ENCODE measurements around the gene IQSEC2. TPM values are rescaled to one million over a fixed set of nuclear protein-coding genes. Genes with fewer than 3 reads are reported as not detected.

Gene IQSEC2
- total RNA-seq, 1 donor from 2014 or later, result 0.55 TPM

GRCh38 chrX:53279296-53280237, 1.8 kb downstream of the IQSEC2 start:
- intact Hi-C loops (cut with micrococcal nuclease), result loop anchor here (10.0 kb wide), 1 partner anchor 205 kb away; no protein-coding TSS in a partner anchor

DNA sequence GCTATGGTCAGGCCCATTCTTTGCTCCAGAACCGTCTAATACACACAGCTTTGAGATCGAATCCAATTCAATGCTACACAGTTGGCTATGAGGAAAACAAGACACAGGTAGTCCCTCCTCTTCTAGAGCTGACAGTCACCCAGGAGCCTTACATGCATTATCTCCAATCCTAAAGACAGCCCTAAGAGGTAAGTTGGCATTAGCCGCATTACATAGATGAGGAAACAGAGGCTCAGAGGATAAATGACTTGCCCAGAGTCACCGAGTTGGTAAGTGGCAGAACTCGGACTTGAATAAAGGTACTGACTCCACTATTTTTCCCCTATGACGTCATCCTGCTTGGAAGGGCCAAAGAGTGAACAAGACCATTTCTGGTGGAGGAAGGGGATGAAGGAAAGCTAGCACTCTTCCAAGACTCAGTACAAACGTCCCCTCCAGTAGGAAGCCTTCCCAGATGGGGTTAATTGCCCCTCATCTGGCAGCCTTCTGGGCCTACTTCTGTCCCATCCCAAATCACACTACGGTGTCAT, 8.5 kb downstream of the IQSEC2 start:
- intact Hi-C loops (cut with micrococcal nuclease), result no loop called here

DNA sequence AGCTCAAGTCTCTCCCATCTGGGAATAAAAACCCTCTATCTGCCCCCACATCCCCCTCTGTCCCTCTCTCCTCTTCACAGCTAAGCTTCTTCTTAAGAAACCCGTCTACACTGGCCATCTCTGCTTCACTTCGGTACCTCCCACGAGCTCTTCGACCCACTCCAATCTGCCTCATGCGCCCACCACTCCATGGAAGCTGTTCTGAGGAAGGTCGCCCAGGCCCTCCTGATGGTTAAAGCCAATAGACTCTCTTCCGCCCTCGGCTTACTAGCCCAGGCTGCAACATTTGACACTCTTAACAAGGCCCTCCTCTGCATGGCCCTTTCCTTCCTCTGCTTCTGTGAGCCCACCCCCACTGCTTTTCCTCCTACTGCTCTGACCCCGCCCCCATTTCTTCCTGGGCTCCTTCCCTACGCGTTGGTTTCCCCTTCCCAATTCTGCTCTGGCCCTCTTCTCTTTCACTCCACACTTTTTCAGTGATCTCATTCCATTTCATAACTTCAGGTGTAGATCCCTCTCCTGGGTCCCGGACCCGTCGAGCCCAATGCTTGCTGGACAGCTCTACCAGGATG, 11.8 kb downstream of the IQSEC2 start:
- intact Hi-C loops (cut with micrococcal nuclease), result no loop called here

DNA sequence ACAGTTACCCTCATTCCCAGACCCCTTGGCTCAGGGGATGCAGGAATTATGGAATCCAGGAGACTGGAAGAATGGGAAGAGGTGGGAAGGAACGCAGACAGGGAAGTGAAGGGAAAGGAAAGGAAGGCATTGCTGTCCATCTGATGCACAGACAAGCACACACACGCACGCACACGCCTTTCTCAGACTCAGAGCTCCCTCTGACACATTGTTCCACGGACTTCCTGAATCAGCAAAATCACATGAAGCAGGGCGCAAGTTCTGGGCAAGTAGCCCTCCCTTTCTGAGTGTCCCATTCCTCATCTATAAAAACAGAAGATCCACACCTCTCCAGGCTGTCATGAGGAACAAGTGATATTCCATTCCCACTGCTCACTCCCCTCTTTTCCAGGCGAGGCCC, 13.2 kb downstream of the IQSEC2 start:
- intact Hi-C loops (cut with micrococcal nuclease), result no loop called here

DNA sequence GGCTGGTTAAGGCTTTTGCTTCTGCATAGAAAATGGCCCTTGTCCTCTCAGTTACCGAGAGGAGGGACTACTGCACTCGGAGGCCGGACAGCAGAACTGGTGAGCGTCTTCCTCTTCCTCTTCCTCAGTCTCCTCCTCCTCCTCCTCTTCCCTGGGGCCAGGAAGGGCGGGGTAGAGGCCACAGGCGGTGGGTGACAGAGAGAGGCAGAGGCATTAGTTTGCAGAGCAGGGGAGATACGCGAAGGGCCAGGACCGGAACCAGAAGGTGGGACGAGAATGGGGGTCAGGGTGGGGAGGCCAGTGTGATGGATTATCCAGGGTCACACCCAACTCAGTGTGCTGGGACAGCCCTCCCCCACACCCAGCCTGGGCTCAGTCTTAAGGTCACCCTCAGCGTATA, 14.5 kb downstream of the IQSEC2 start:
- intact Hi-C loops (cut with micrococcal nuclease), result no loop called here

- intact Hi-C loops (cut with micrococcal nuclease), result no loop called here
These were observed 15.4 kb downstream of the IQSEC2 start for GRCh38 chrX:53265771-53266574.

DNA sequence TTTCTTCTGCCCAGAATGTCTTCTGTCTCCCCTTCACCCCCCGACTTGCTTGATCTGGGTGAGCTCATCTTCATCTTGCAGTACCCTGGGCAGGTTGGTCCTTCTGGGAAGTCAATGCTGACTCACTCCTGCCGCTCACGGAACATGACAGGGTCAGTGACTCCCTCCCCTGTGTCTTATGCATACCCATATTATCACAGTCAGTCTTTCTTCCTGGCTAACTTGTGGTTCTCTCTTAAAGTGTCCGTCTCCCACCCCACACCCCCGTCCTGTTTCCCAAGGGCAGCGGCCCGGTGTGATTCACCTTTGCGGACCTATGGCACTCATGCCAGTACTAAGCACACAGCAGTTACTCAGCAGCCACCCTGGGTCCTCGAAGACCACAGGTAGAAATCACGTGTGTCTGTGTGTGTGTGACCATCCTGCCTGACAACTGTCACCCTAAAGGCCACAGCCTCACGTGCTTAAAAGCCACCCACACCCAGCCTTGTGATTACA, 17.7 kb downstream of the IQSEC2 start:
- intact Hi-C loops (cut with micrococcal nuclease), result no loop called here

GRCh38 chrX:53262918-53263394, 18.4 kb downstream of the IQSEC2 start:
- intact Hi-C loops (cut with micrococcal nuclease), result no loop called here

DNA sequence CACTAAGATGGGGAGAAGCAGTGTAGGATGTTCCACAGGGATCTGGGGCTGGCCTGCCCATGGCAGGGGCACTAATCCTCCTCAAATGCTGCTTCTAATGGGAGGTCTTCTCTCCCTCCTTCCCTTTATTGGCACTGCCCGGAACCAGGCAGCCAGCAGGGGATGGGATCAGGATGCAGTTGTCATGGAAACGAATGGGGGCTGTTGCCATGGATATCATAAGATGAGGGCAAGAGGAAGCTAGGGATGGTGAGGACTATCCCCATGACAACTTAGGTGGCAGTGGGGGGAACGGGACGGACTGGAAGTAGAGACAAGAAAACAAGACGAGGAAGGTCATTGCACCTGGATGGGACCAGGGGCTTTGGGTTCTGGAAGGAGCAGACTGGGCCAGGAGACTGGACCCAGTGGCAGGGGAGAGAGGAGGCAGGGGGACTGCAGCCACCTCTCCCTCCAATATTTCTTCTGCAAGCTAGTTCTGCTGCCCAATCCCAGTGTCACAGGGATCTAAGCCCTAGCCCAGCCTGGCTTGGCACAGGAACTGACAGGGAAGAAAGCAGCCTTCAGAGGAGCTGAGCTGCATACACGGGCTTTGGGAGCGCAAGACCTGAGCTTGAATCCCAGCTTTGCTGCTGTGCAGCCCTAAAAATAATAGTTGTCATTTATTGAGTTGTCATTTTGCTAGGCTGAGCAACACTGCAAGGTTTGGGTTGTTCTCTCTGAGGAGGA, 19.0 kb downstream of the IQSEC2 start:
- intact Hi-C loops (cut with micrococcal nuclease), result no loop called here

- intact Hi-C loops (cut with micrococcal nuclease), result no loop called here
These were observed 19.9 kb downstream of the IQSEC2 start for GRCh38 chrX:53261355-53261972.

- intact Hi-C loops (cut with micrococcal nuclease), result no loop called here
These were observed 20.5 kb downstream of the IQSEC2 start for GRCh38 chrX:53260836-53261235.

DNA sequence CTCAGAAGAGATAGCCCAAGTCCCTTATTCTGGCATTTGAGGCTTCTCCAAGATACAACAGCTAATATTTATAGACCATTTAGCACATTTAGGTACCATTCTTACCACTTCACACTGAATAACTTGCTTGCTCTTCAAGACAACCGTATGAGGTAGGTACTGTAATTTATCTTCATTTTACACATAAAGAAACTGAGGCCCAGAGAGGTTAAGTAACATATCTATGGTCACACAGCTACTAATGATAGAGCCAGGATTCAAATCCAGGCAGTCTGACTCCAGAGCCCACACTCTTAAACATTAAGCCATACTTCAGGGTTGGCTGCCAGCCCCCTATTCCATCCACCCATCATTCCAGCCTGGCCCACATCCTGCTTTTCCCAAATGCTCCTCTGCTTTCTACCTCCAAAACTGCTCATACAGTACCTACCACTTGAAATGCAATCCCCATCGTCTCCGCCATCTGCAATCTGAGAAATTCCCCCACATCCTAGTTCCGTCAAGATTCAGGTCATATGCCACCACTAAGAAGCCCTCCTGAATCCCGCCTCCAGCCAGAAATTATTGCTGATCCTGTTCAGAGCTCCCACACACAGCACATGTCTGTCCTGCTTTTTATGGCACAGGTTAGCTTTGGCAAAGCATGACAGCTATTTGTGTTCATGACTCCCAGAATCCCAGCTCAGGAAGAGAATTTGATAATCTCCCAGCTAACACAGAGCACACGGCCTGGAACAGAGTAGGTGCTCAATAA, 23.5 kb downstream of the IQSEC2 start:
- intact Hi-C loops (cut with micrococcal nuclease), result no loop called here

- intact Hi-C loops (cut with micrococcal nuclease), result no loop called here
These were observed 24.2 kb downstream of the IQSEC2 start for GRCh38 chrX:53257166-53257565.

GRCh38 chrX:53256446-53257041, 24.8 kb downstream of the IQSEC2 start:
- intact Hi-C loops (cut with micrococcal nuclease), result no loop called here

- intact Hi-C loops (cut with micrococcal nuclease), result no loop called here
These were observed 25.6 kb downstream of the IQSEC2 start for GRCh38 chrX:53255738-53256191.

DNA sequence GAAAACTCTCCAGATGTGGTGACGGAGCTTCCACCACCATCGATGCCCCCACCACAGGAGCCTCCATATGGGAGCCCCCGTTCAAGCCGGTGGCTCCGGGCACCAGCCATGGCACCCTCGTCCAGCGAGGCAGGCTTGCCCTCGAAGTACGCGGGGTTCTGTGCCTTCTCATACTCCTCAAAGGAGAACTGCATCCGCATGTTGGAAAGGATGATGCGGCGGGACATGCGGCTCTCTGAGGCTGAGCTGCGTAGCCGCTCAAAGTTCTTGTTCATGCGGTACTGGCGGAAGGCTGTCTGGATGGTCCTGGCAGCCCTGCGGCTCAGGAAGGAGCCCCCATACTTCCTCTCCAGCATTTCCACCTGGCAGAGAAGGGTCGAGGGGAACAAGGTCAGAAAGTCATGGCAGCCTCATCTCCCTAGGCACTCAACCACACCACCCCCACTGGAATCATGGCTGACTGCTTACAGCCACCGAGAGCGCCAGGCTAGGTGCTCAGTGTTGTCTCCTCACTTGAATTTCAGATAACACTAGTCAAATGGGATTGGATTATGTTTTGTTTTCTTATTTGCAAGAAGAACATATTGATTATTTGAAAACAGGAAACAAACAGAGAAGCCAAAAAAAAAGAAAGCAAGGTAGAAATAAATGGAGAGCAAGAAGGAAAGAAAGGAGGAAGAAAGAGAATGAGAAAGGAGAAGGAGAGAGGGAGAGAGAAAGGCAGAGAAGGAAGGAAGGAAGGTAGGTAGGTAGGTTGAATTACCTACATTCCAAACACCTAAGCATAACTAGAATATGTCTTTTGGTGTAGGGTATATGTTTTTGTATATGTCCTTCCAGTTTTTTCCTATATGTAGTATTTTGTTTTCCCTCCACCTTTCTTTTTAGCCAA, 26.6 kb downstream of the IQSEC2 start:
- intact Hi-C loops (cut with micrococcal nuclease), result no loop called here

- intact Hi-C loops (cut with micrococcal nuclease), result no loop called here
These were observed 27.9 kb downstream of the IQSEC2 start for GRCh38 chrX:53253293-53254020.

Measured in T-helper 2 cell treated with Interferon-gamma antibody and Interleukin-4, amounts not matched to agents 100 ng/mL and 5 ng/mL, for 36 hours (primary cell).